Panc1 (cell line): Measurements from ENCODE around the gene PCLO. TPM values are rescaled to one million over a fixed set of nuclear protein-coding genes. Genes with fewer than 3 reads are reported as not detected.

Source experiments
- ATAC-seq: fragments of 200-7000 bp; cut with Tn5 transposase; 2 replicates; pipeline ENCODE4 v1.9.1; 2020; ENCODE audit warnings: mild to moderate bottlenecking, moderate library complexity
- BruUV-seq: library from RNA; stranded (reverse); fragments of 400-500 nt; replicated peaks from 2 replicates; lab custom pipeline; 2021; lab: Mats Ljungman, UMichigan
- CTCF ChIA-PET: fragments of 300-600 bp; sonication (Branson Sonifier 250); formaldehyde crosslinking; loops from one replicate; lab custom pipeline; 2022; ENCODE audit warnings: antibody characterized with exemption; lab: Charles Lee
- POLR2A ChIA-PET: fragments of 300-600 bp; sonication (Branson Sonifier 250); formaldehyde crosslinking; loops from one replicate; lab custom pipeline; 2022; ENCODE audit warnings: antibody characterized with exemption; lab: Charles Lee
- DNase-seq: peaks from one replicate; pipeline ENCODE4 v3.0.0-alpha.2; 2010; ENCODE audit warnings: low read depth, low spot score
- H3K27ac ChIP-seq: 2 replicates; pipeline ENCODE4 v1.5.1; 2011; ENCODE audit warnings: mild to moderate bottlenecking, low read length, inconsistent platforms
- H3K27me3 ChIP-seq: fragments of 200-500 bp; sonication (Bioruptor generic); 2 replicates; pipeline ENCODE4 v1.6.0; 2014; ENCODE audit warnings: low read length, inconsistent platforms; ENCODE audit not compliant: control insufficient read depth, insufficient read depth
- H3K36me3 ChIP-seq: fragments of 200-500 bp; sonication (Bioruptor generic); 2 replicates; pipeline ENCODE4 v1.5.1; 2014; ENCODE audit warnings: inconsistent platforms, mild to moderate bottlenecking, low read length, moderate library complexity; ENCODE audit not compliant: control insufficient read depth, insufficient read depth
- H3K4me1 ChIP-seq: 2 replicates; pipeline ENCODE4 v1.5.1; 2011; ENCODE audit warnings: inconsistent platforms, mild to moderate bottlenecking, low read length, moderate library complexity; ENCODE audit not compliant: control insufficient read depth, insufficient read depth
- H3K4me3 ChIP-seq, 2 experiments: 2 replicates each; pipeline ENCODE4 v1.5.1; 2011 to 2012; ENCODE audit warnings: low read depth in 2 of 2, low read length in 2 of 2, mild to moderate bottlenecking in 2 of 2, inconsistent platforms in 1 of 2, moderate library complexity in 1 of 2
- H3K9me3 ChIP-seq: fragments of 200-500 bp; sonication (Bioruptor generic); 2 replicates; pipeline ENCODE4 v1.5.1; 2014; ENCODE audit warnings: low read depth, mild to moderate bottlenecking, inconsistent platforms, low read length, moderate library complexity; ENCODE audit not compliant: control insufficient read depth, insufficient read depth
- POLR2AphosphoS5 ChIP-seq: IDR thresholded peaks from 2 replicates; pipeline ENCODE4 v1.6.1; 2012; ENCODE audit warnings: mild to moderate bottlenecking, low read depth, low read length, moderate library complexity
- REST ChIP-seq, 2 experiments: IDR thresholded peaks; 2 replicates each; pipeline ENCODE4 v1.6.1; 2011 to 2012; ENCODE audit warnings: low read depth in 2 of 2, control low read depth in 1 of 2, low read length in 1 of 2, mild to moderate bottlenecking in 1 of 2, moderate library complexity in 1 of 2; ENCODE audit not compliant: insufficient read depth in 1 of 2
- SIN3A ChIP-seq: IDR thresholded peaks from 2 replicates; pipeline ENCODE4 v1.6.1; 2012; ENCODE audit warnings: low read depth, mild to moderate bottlenecking, low read length, moderate library complexity, borderline replicate concordance; ENCODE audit not compliant: insufficient read depth
- TCF7L2 ChIP-seq: IDR thresholded peaks from 2 replicates; pipeline ENCODE4 v1.6.1; 2011; ENCODE audit warnings: mild to moderate bottlenecking, low read depth, low read length, inconsistent platforms
- in situ Hi-C: cut with HindIII; loops from 2 replicates; pipeline ENCODE4 v1.10.0; 2016; ENCODE audit warnings: low sequenced_read_pairs, low pct_unique_long_range_greater_than_20kb
- intact Hi-C: fragments of 100-400 bp; cut with micrococcal nuclease; formaldehyde crosslinking; loops from one replicate; pipeline ENCODE4 v1.10.0; 2022; ENCODE audit not compliant: unreplicated experiment
- total RNA-seq: library from RNA; stranded (reverse); gene quantifications from one replicate; pipeline ENCODE4 v1.2.1, GENCODE V29; 2021; ENCODE audit not compliant: unreplicated experiment
- TF ChIP-seq, protein P1 (sequence below): fragments of 450-650 bp; IDR thresholded peaks from 2 replicates; pipeline ENCODE4 v1.5.1; 2017; ENCODE audit warnings: mild to moderate bottlenecking

Gene PCLO
- total RNA-seq, 1 experiment from 2014 or later = 1.1 TPM

DNA sequence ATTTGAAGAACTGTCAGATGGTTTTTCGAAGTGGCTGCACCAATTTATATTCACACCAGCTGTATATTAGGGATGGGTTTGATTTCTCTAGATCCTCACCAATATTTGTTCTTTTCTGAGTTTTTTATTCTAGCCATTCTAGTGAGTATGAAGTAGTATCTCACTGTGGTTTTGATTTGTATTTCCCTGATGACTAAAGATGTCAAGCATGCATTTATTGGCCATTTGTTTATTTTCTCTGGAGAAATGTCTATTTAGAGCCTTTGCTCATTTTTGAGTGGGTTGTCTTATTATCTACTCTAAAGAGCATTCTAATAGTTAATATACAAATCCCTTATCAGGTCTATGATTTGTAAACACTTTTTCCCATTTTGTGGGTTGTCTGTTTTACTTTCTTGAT lies 123.9 kb downstream of the PCLO start:
- Histone ChIP-seq H3K27me3 (no peaks in the 10 kb centered on the region), H3K36me3 (no peaks in the 10 kb centered on the region), H3K4me1 (no peaks in the 10 kb centered on the region), H3K9me3 (no peaks in the 10 kb centered on the region), H3K4me3 (no peak overlapping the region), H3K27ac (no peak overlapping the region)
- in situ Hi-C loops (no loop called here), intact Hi-C loops (no loop called here)
- BruUV-seq = no TSS peak
- POLR2A ChIA-PET = no interaction called here
- DNase-seq = no peak
- TF ChIP-seq POLR2AphosphoS5 = no peak
- no peak for TF ChIP-seq SIN3A
- TF ChIP-seq REST (IDR thresholded peaks at IDR 0.05; ENCODE audit: insufficient read depth in 1 of 2, low read depth in 2 of 2, low read length in 1 of 2) = no peak
- TF ChIP-seq TCF7L2 = no peak
- TF ChIP-seq, protein P1, sequence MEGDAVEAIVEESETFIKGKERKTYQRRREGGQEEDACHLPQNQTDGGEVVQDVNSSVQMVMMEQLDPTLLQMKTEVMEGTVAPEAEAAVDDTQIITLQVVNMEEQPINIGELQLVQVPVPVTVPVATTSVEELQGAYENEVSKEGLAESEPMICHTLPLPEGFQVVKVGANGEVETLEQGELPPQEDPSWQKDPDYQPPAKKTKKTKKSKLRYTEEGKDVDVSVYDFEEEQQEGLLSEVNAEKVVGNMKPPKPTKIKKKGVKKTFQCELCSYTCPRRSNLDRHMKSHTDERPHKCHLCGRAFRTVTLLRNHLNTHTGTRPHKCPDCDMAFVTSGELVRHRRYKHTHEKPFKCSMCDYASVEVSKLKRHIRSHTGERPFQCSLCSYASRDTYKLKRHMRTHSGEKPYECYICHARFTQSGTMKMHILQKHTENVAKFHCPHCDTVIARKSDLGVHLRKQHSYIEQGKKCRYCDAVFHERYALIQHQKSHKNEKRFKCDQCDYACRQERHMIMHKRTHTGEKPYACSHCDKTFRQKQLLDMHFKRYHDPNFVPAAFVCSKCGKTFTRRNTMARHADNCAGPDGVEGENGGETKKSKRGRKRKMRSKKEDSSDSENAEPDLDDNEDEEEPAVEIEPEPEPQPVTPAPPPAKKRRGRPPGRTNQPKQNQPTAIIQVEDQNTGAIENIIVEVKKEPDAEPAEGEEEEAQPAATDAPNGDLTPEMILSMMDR = no peak
- CTCF ChIA-PET = no interaction called here
- ATAC-seq = no peak

- intact Hi-C loops = no loop called here
Measured at GRCh38 chr7:83036721-83037380, 125.8 kb downstream of the PCLO start.

More at GRCh38 chr7:83036721-83037380, 125.8 kb downstream of the PCLO start:
- DNase-seq (no peak), ATAC-seq (no peak)
- TF ChIP-seq SIN3A (no peak), TCF7L2 (no peak), POLR2AphosphoS5 (no peak), REST (IDR thresholded peaks at IDR 0.05; ENCODE audit: insufficient read depth in 1 of 2, low read depth in 2 of 2, low read length in 1 of 2) (no peak)
- TF ChIP-seq, protein P1 = no peak
- H3K4me1 ChIP-seq = no peaks in the 10 kb centered on the region
- ChIA-PET POLR2A (no interaction called here), CTCF (no interaction called here)
- no peaks in the 10 kb centered on the region for H3K36me3 ChIP-seq
- H3K27me3 ChIP-seq = no peaks in the 10 kb centered on the region
- no TSS peak for BruUV-seq
- in situ Hi-C loops = no loop called here
- H3K27ac ChIP-seq = no peak overlapping the region
- no peak overlapping the region for H3K4me3 ChIP-seq
- H3K9me3 ChIP-seq = no peaks in the 10 kb centered on the region
